Measurements from ENCODE around the gene SLC30A2. TPM values are rescaled to one million over a fixed set of nuclear protein-coding genes. Genes with fewer than 3 reads are reported as not detected.

The SLC30A2 gene
- total RNA-seq, 1 donor from 2014 or later = 4.4 TPM

DNA sequence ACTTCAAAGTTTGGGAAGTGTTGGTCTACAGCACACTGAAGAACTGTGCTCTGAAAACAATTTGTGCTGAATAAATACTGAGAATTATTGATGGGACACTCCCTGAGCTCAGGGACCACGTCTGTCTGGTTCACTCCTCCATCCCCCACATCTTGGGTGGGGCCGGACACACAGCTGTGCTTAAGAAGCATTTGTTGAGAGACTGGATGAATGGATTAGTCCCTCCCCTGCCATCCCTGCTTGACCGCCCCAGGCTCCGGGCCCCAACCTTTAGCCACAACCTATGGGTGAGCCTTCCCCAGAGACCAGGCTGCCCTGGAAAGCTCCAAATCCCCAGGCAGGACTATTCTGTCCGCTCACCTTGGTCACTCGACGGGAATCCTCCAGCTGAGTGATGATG, 14.0 kb upstream of the SLC30A2 start:
- Mint-ChIP-seq H3K36me3 (no peaks in the 10 kb centered on the region), H3K4me1 (ENCODE audit: unreplicated experiment) (peaks cover 6% of the 10 kb centered on the region), H3K27ac (no peak overlapping the region), H3K27me3 (peaks cover 18% of the 10 kb centered on the region), H3K9me3 (no peaks in the 10 kb centered on the region), H3K4me3 (no peak overlapping the region)
- TF ChIP-seq, protein P1, sequence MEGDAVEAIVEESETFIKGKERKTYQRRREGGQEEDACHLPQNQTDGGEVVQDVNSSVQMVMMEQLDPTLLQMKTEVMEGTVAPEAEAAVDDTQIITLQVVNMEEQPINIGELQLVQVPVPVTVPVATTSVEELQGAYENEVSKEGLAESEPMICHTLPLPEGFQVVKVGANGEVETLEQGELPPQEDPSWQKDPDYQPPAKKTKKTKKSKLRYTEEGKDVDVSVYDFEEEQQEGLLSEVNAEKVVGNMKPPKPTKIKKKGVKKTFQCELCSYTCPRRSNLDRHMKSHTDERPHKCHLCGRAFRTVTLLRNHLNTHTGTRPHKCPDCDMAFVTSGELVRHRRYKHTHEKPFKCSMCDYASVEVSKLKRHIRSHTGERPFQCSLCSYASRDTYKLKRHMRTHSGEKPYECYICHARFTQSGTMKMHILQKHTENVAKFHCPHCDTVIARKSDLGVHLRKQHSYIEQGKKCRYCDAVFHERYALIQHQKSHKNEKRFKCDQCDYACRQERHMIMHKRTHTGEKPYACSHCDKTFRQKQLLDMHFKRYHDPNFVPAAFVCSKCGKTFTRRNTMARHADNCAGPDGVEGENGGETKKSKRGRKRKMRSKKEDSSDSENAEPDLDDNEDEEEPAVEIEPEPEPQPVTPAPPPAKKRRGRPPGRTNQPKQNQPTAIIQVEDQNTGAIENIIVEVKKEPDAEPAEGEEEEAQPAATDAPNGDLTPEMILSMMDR (conservative IDR thresholded peaks at IDR 0.05) = no peak
- no peak for DNase-seq (ENCODE audit: extremely low spot score, unreplicated experiment)

DNA sequence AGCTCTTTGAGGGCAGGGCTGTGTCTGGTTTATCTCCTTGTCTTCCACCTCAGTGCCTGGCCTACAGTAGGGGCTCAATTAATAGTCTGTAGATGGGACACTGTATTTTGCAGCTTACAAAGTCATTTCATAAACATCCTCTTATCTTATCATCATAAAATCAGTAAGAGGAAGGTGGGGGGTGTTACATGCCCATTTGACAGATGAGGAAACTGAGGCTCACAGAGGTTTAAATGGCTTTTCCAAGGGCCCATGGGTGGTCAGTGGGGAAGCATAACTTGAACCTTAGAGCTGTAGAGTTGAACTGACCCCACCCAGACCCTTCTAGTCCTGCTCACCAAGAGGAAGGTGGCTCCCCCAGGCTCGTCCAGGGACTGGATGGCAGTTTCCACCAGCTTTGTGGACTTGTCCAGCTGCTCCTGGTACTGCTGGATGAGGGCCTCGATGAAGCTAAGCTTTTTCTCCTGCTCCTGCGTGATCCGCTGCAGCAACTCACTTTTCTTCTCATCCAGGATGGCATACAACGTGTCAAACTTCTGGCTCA, 12.2 kb upstream of the SLC30A2 start:
- Mint-ChIP-seq H3K9me3 (no peaks in the 10 kb centered on the region), H3K27ac (no peak overlapping the region)

DNA sequence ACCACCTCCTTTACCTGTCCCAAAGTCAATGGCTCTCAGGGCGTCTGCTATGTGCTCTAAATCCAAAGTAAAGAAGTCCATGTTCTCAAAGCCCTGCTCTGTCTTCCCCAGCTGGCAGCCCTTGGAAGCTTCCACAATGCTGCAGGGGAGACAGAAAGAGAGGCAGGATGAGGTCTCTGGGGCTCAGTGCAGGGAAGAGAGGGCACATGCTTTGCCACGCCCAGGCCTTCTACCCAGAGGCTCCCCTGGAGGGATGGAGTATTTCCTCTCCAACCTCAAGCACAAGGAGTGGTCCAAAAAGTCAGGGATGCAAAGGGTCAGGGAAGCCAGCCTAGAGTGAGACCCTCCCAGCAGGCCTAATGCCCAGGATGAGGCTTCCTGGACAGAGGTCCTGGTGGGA, 11.3 kb upstream of the SLC30A2 start:
- Mint-ChIP-seq H3K9me3 (no peaks in the 10 kb centered on the region), H3K4me3 (no peak overlapping the region), H3K36me3 (no peaks in the 10 kb centered on the region), H3K27ac (no peak overlapping the region), H3K27me3 (peaks cover 22% of the 10 kb centered on the region), H3K4me1 (ENCODE audit: unreplicated experiment) (peaks cover 3% of the 10 kb centered on the region)
- DNase-seq (ENCODE audit: extremely low spot score, unreplicated experiment) = no peak
- TF ChIP-seq, protein P1 (conservative IDR thresholded peaks at IDR 0.05) = no peak

More for the DNA sequence above, 12.2 kb upstream of the SLC30A2 start:
- Mint-ChIP-seq H3K4me1 (ENCODE audit: unreplicated experiment) (peaks cover 3% of the 10 kb centered on the region), H3K36me3 (no peaks in the 10 kb centered on the region), H3K27me3 (peaks cover 21% of the 10 kb centered on the region), H3K4me3 (no peak overlapping the region)
- DNase-seq (ENCODE audit: extremely low spot score, unreplicated experiment) = no peak
- TF ChIP-seq, protein P1 (conservative IDR thresholded peaks at IDR 0.05) = no peak

DNA sequence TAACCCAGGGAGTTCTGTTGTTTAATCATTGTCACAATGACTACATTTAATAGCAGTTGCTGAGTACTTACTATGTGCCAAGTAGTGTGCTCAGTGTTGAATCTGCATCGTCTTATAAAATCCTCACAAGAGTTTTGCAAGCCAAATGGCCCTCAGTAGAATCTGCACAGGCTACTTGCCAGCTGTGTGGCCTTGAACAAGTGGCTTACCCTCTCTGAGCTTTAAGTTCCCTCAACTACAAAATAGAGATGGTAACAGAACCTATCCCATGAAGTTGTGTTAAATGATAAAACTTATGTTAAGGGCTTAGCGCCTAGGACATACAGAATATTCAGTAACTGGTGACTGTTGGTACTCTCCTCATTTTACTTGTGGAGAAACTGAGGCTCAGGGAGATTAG, 9.1 kb upstream of the SLC30A2 start:
- TF ChIP-seq, protein P1 (conservative IDR thresholded peaks at IDR 0.05) = no peak
- Mint-ChIP-seq H3K27ac (no peak overlapping the region), H3K27me3 (peaks cover 32% of the 10 kb centered on the region), H3K9me3 (no peaks in the 10 kb centered on the region), H3K4me3 (no peak overlapping the region), H3K4me1 (ENCODE audit: unreplicated experiment) (peaks cover 7% of the 10 kb centered on the region), H3K36me3 (no peaks in the 10 kb centered on the region)
- no peak for DNase-seq (ENCODE audit: extremely low spot score, unreplicated experiment)

DNA sequence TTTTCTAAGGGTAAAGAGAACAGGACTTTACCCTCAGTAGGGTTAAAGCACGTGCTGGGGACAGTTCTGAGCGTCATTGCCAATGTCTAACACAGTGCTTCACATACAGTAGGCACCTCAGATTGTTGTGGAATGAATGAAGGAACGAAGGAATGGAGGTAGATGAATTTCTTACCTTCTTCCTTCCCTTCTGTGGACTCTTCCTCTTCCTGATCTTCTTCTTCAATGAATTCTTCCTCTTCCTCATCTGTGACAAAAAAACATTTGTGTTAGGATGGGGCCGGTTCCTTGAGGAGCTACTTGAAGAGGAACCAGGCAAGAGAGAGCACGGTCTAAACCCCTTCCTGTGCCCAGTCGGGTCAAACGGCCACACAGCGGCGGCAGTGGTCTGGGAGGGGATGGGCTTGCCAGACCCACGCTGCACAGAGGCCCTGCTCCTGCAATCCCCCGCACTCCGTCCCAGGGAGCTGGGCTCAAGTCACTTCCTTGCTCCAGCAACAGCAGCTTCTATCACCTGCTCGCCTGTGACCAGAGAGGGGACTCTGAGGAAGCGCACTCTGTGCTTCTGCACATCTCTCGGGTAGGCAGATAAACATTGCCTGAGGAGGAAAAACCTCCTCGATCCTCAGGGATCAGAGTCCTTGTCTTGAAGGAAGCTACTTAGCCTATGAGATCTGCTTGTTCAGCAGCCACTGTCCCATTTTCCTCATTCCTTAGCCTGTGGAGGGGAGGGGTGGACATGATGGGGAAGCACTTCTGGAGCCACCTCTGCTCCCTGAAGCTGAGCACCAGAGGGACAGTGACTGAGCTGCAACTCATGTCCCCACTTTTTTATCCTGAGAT, 8.0 kb upstream of the SLC30A2 start:
- Mint-ChIP-seq H3K4me3 (no peak overlapping the region), H3K27me3 (peaks cover 36% of the 10 kb centered on the region), H3K36me3 (no peaks in the 10 kb centered on the region), H3K9me3 (no peaks in the 10 kb centered on the region), H3K4me1 (ENCODE audit: unreplicated experiment) (peaks cover 9% of the 10 kb centered on the region), H3K27ac (no peak overlapping the region)
- no peak for DNase-seq (ENCODE audit: extremely low spot score, unreplicated experiment)
- TF ChIP-seq, protein P1 (conservative IDR thresholded peaks at IDR 0.05) = no peak
